HCT116 (cell line): Measurements from ENCODE around the gene ICE1. TPM values are rescaled to one million over a fixed set of nuclear protein-coding genes. Genes with fewer than 3 reads are reported as not detected.

ENCODE experiments used
- ATAC-seq: fragments of 200-7000 bp; cut with Tn5 transposase; 2 replicates; pipeline ENCODE4 v1.9.1; 2020; ENCODE audit warnings: mild to moderate bottlenecking, moderate library complexity
- Bru-seq: library from RNA; stranded (reverse); fragments of 400-500 nt; gene quantifications from one replicate; lab custom pipeline; 2021; lab: Mats Ljungman, UMichigan
- BruChase-seq, 2 experiments: library from RNA; stranded (reverse); fragments of 400-500 nt; gene quantifications; one replicate each; lab custom pipeline; 2021; lab: Mats Ljungman, UMichigan
- BruUV-seq: library from RNA; stranded (reverse); fragments of 400-500 nt; replicated peaks from 2 replicates; lab custom pipeline; 2021; lab: Mats Ljungman, UMichigan
- CTCF ChIA-PET: fragments of 300-600 bp; sonication (Branson Sonifier 250); formaldehyde crosslinking; loops from one replicate; lab custom pipeline; 2021; ENCODE audit warnings: antibody characterized with exemption; lab: Charles Lee
- POLR2A ChIA-PET: fragments of 300-600, 350-600 bp; sonication (Branson Sonifier 250); formaldehyde crosslinking; loops from one replicate; lab custom pipeline; 2021; ENCODE audit warnings: antibody characterized with exemption; lab: Charles Lee
- RAD21 ChIA-PET, 2 experiments: fragments of 300-600 bp; sonication (Branson Sonifier 250); formaldehyde crosslinking; loops; one replicate each; lab custom pipeline; 2023; ENCODE audit warnings: low total read pairs in 2 of 2; ENCODE audit not compliant: uncharacterized antibody in 2 of 2, unreplicated experiment in 2 of 2, low non-redundant PET in 1 of 2; lab: Charles Lee
- DNase-seq: peaks from one replicate; pipeline ENCODE4 v3.0.0-alpha.2; 2010; ENCODE audit warnings: low read depth, low spot score
- H2AFZ ChIP-seq: fragments of 200-600 bp; shearing (Covaris generic), sonication (generic); 2 replicates; pipeline ENCODE4 v1.6.1; 2017; ENCODE audit warnings: low read depth, mixed run types, mixed read lengths, antibody characterized with exemption, low read length; ENCODE audit not compliant: poor library complexity, severe bottlenecking
- H3K27ac ChIP-seq: 2 replicates; pipeline ENCODE4 v1.5.1; 2012; ENCODE audit warnings: low read depth, low read length
- H3K27me3 ChIP-seq: fragments of 200-600 bp; sonication (generic); 2 replicates; pipeline ENCODE4 v1.6.1; 2016; ENCODE audit warnings: mixed run types, low read length, mixed read lengths; ENCODE audit not compliant: insufficient read depth
- H3K36me3 ChIP-seq, 2 experiments: fragments of 200-500 bp in 1 of 2; fragments of 200-600 bp in 1 of 2; sonication (Bioruptor generic) in 1 of 2; sonication (generic) in 1 of 2; 2 replicates each; pipeline versions ENCODE4 v1.5.1 to v1.6.1; 2014 to 2016; ENCODE audit warnings: low read length in 2 of 2, inconsistent platforms in 1 of 2, mixed read lengths in 1 of 2, mixed run types in 1 of 2; ENCODE audit not compliant: insufficient read depth in 2 of 2, control insufficient read depth in 1 of 2
- H3K4me1 ChIP-seq, 2 experiments: fragments of 200-600 bp in 1 of 2; sonication (generic) in 1 of 2; 2 replicates each; pipeline versions ENCODE4 v1.5.1 to v1.6.1; 2012 to 2017; ENCODE audit warnings: low read length in 2 of 2, inconsistent platforms in 1 of 2, mild to moderate bottlenecking in 1 of 2, mixed read lengths in 1 of 2, mixed run types in 1 of 2, moderate library complexity in 1 of 2; ENCODE audit not compliant: insufficient read depth in 2 of 2, control insufficient read depth in 1 of 2
- H3K4me2 ChIP-seq: fragments of 200-600 bp; sonication (generic); 2 replicates; pipeline ENCODE4 v1.6.1; 2017; ENCODE audit warnings: mixed run types, low read length, mixed read lengths
- H3K4me3 ChIP-seq, 2 experiments: fragments of 200-600 bp in 1 of 2; sonication (generic) in 1 of 2; replicated peaks in 1 of 2; 2 replicates each; pipeline ENCODE4 v1.5.1; 2011 to 2016; ENCODE audit warnings: low read length in 2 of 2, control low read depth in 1 of 2, low read depth in 1 of 2, mild to moderate bottlenecking in 1 of 2, mixed read lengths in 1 of 2, mixed run types in 1 of 2
- H3K79me2 ChIP-seq: fragments of 200-600 bp; sonication (generic); 2 replicates; pipeline ENCODE4 v1.6.1; 2017; ENCODE audit warnings: mild to moderate bottlenecking, mixed run types, low read length, moderate library complexity, mixed read lengths; ENCODE audit not compliant: insufficient read depth
- H3K9ac ChIP-seq: fragments of 200-600 bp; sonication (generic); 2 replicates; pipeline ENCODE4 v1.6.1; 2016; ENCODE audit warnings: low read length, mixed read lengths
- H3K9me2 ChIP-seq: fragments of 200-600 bp; sonication (generic), shearing (Covaris generic); 2 replicates; pipeline ENCODE4 v1.6.1; 2017; ENCODE audit warnings: mixed run types, mild to moderate bottlenecking, moderate library complexity; ENCODE audit not compliant: insufficient read depth
- H3K9me3 ChIP-seq, 2 experiments: fragments of 200-500 bp in 1 of 2; fragments of 200-600 bp in 1 of 2; sonication (Bioruptor generic) in 1 of 2; sonication (generic) in 1 of 2; 2 replicates each; pipeline ENCODE4 v1.6.1; 2014 to 2017; ENCODE audit warnings: low read length in 2 of 2, mixed read lengths in 2 of 2, inconsistent platforms in 1 of 2, low read depth in 1 of 2, mild to moderate bottlenecking in 1 of 2, mixed run types in 1 of 2, moderate library complexity in 1 of 2; ENCODE audit not compliant: control insufficient read depth in 1 of 2, insufficient read depth in 1 of 2
- H4K20me1 ChIP-seq: fragments of 200-600 bp; sonication (generic), shearing (Covaris generic); 2 replicates; pipeline ENCODE4 v1.6.1; 2017; ENCODE audit warnings: mixed run types, mild to moderate bottlenecking, moderate library complexity; ENCODE audit not compliant: insufficient read depth
- ATF3 ChIP-seq: IDR thresholded peaks from 2 replicates; pipeline ENCODE4 v1.6.1; 2012
- CEBPB ChIP-seq: IDR thresholded peaks from 2 replicates; pipeline ENCODE4 v1.6.1; 2012; ENCODE audit warnings: low read depth
- CTCF ChIP-seq, 3 experiments: fragments of 200-600 bp in 1 of 3; sonication (generic) in 1 of 3; IDR thresholded peaks in 2 of 3; conservative IDR thresholded peaks in 1 of 3; 2 replicates each; pipeline ENCODE4 v1.5.1; 2012 to 2017; ENCODE audit warnings: low read depth in 2 of 3, low read length in 2 of 3, antibody characterized with exemption in 1 of 3, borderline replicate concordance in 1 of 3, control low read depth in 1 of 3, mild to moderate bottlenecking in 1 of 3, mixed read lengths in 1 of 3, mixed run types in 1 of 3, moderate library complexity in 1 of 3; ENCODE audit not compliant: insufficient read depth in 1 of 3
- ELF1 ChIP-seq: IDR thresholded peaks from 2 replicates; pipeline ENCODE4 v1.6.1; 2012; ENCODE audit warnings: low read depth, borderline replicate concordance
- FOSL1 ChIP-seq: IDR thresholded peaks from 2 replicates; pipeline ENCODE4 v1.6.1; 2012; ENCODE audit warnings: low read depth
- JUND ChIP-seq: IDR thresholded peaks from 2 replicates; pipeline ENCODE4 v1.6.1; 2012
- MAX ChIP-seq: IDR thresholded peaks from 2 replicates; pipeline ENCODE4 v1.6.1; 2012
- POLR2A ChIP-seq: IDR thresholded peaks from 2 replicates; pipeline ENCODE4 v1.7.0; 2011; ENCODE audit warnings: borderline replicate concordance; ENCODE audit not compliant: insufficient read depth, insufficient read length; ENCODE audit errors: extremely low read depth
- REST ChIP-seq: IDR thresholded peaks from 2 replicates; pipeline ENCODE4 v1.6.1; 2012; ENCODE audit warnings: low read depth
- SIN3A ChIP-seq: IDR thresholded peaks from 2 replicates; pipeline ENCODE4 v1.6.1; 2012; ENCODE audit warnings: low read depth
- SP1 ChIP-seq: IDR thresholded peaks from 2 replicates; pipeline ENCODE4 v1.6.1; 2012; ENCODE audit warnings: low read depth
- SRF ChIP-seq: IDR thresholded peaks from 2 replicates; pipeline ENCODE4 v1.6.1; 2012; ENCODE audit warnings: low read depth
- TCF7L2 ChIP-seq: IDR thresholded peaks from 2 replicates; pipeline ENCODE4 v1.7.0; 2011; ENCODE audit warnings: borderline replicate concordance, inconsistent platforms; ENCODE audit not compliant: insufficient read depth, insufficient read length; ENCODE audit errors: extremely low read depth
- YY1 ChIP-seq: IDR thresholded peaks from 2 replicates; pipeline ENCODE4 v1.6.1; 2011; ENCODE audit warnings: low read length, low read depth, moderate library complexity, mild to moderate bottlenecking; ENCODE audit not compliant: insufficient replicate concordance; ENCODE audit errors: extremely low read depth
- ZBTB33 ChIP-seq: IDR thresholded peaks from 2 replicates; pipeline ENCODE4 v1.6.1; 2011; ENCODE audit warnings: mild to moderate bottlenecking, low read length, moderate library complexity; ENCODE audit not compliant: insufficient replicate concordance; ENCODE audit errors: extremely low read depth
- intact Hi-C: fragments of 100-400 bp; cut with micrococcal nuclease; formaldehyde crosslinking; loops from 2 replicates; pipeline ENCODE4 v1.10.0; 2022
- long read RNA-seq: library from polyadenylated mRNA; unstranded; transcript quantifications from one replicate; pipeline ENCODE4 v2.0.0, GENCODE V29; 2021; ENCODE audit not compliant: unreplicated experiment
- polyA plus RNA-seq: library from polyadenylated mRNA; unstranded; fragments of >200 nt; gene quantifications from 2 replicates; pipeline ENCODE4 v1.2.1, GENCODE V29; 2012; ENCODE audit warnings: missing spikeins
- total RNA-seq: library from RNA; stranded (reverse); gene quantifications from one replicate; pipeline ENCODE4 v1.2.1, GENCODE V29; 2021; ENCODE audit not compliant: unreplicated experiment

Gene ICE1
- total RNA-seq (30.0 TPM), Bru-seq, nascent RNA (percentile 87 among the genes with signal in this experiment), BruChase-seq, experiment 1, labeled RNA remaining after a 6-hour chase (percentile 88 among the genes with signal in this experiment), BruChase-seq, experiment 2, labeled RNA remaining after a 2-hour chase (percentile 84 among the genes with signal in this experiment)
- 7.3 and 9.1 TPM in 2 replicates for polyA plus RNA-seq
- long read RNA-seq, transcript ICE1-202 (3 exons, 1,074 nt): major isoform, 11 of 23 reads
- long read RNA-seq, partial matches to known transcripts: 9 of 23 reads
- long read RNA-seq, other reads (novel, unspliced or antisense): 3 of 23 reads

GRCh38 chr5:5421961-5422818, at the start of gene ICE1:
Gene ICE1, plus strand, starts transcription at chr5:5422677. Its CDS starts 239 bp downstream, at chr5:5422916.
- no peak within 1 kb of the TSS for H2AFZ ChIP-seq
- H3K36me3 ChIP-seq: no peaks in the 10 kb centered on the region; a peak in 1 of 4 replicates
- ATAC-seq (peak; percentile 94), DNase-seq (peak; percentile 96)
- peak within 1 kb of the TSS; percentile 86 for H3K9ac ChIP-seq
- ChIA-PET RAD21 (interaction anchor here in 1 of 2 experiments (0.7 kb wide), 1 partner anchor 20 kb away, joined by 4 read pairs; no protein-coding TSS in a partner anchor), POLR2A (interaction anchor here (2.0 kb wide), 1 partner anchor 276 kb away, joined by 7 read pairs; no protein-coding TSS in a partner anchor), CTCF (interaction anchor here (0.8 to 2.9 kb wide), 4 partner anchors 280 to 542 kb away, joined by 3 to 10 read pairs (median 3); no protein-coding TSS in a partner anchor)
- peak within 1 kb of the TSS; percentile 84 for H3K27ac ChIP-seq
- H3K79me2 ChIP-seq: peaks cover 47% of the 10 kb centered on the region
- no peaks in the 10 kb centered on the region for H3K9me2 ChIP-seq
- H4K20me1 ChIP-seq: no peaks in the 10 kb centered on the region
- H3K4me3 ChIP-seq: peak within 1 kb of the TSS; percentile 91 to 94
- no peaks in the 10 kb centered on the region for H3K27me3 ChIP-seq
- peaks cover 19 to 30% of the 10 kb centered on the region in 2 experiments; a peak in 3 of 4 replicates for H3K4me1 ChIP-seq
- peak within 1 kb of the TSS; percentile 92 for H3K4me2 ChIP-seq
- H3K9me3 ChIP-seq: no peaks in the 10 kb centered on the region
- intact Hi-C loops: loop anchor here (5.0 kb wide), 1 partner anchor 80 kb away; no protein-coding TSS in a partner anchor
- BruUV-seq: no TSS peak
- TF ChIP-seq REST (no peak), FOSL1 (no peak), ZBTB33 (no peak), YY1 (no peak), SP1 (peak; percentile 93), SRF (peak; percentile 81), MAX (peak; percentile 56), POLR2A (peak; percentile 82), SIN3A (peak; percentile 21; the same call in 1 of the 2 replicates), ELF1 (no peak), TCF7L2 (no peak), CEBPB (no peak), JUND (no peak), CTCF (IDR thresholded peaks at IDR 0.05 in 2 of 3, conservative IDR thresholded peaks at IDR 0.05 in 1 of 3; ENCODE audit: borderline replicate concordance in 1 of 3, insufficient read depth in 1 of 3, low read depth in 2 of 3, low read length in 2 of 3) (no peak), ATF3 (no peak)
